PC-9 (cell line): ENCODE measurements around the gene FAM20C.

Experiments used
- CTCF ChIP-seq: fragments of 200-600 bp; sonication (generic); conservative IDR thresholded peaks from 2 replicates; pipeline ENCODE4 v1.6.1; 2017; ENCODE audit warnings: mixed run types, antibody characterized with exemption, mild to moderate bottlenecking, moderate library complexity
- EZH2 ChIP-seq: fragments of 200-600 bp; sonication (generic); IDR thresholded peaks from 2 replicates; pipeline ENCODE4 v1.8.0; 2017; ENCODE audit warnings: antibody characterized with exemption, low read depth

- TF ChIP-seq CTCF, result no peak
- TF ChIP-seq EZH2, result no peak
Observed at GRCh38 chr7:294440-295154, 102.2 kb downstream of the FAM20C start.
